ENCODE results near the gene SURF6. TPM values are rescaled to one million over a fixed set of nuclear protein-coding genes. Genes with fewer than 3 reads are reported as not detected.
"Not testable (repeated sequence)": the region's sequence is repeated elsewhere in the genome, so short reads cannot be mapped to it uniquely, and the experiment has no call there.

The SURF6 gene
- total RNA-seq, 2 experiments from 2014 or later: 15.1 to 15.9 TPM

- H3K27ac ChIP-seq (ENCODE audit: low read depth in 1 of 2, low read length in 2 of 2): no peak overlapping the region
- no peaks in the 10 kb centered on the region for H3K4me1 Mint-ChIP-seq (ENCODE audit: low read depth)
- H3K9me3 Mint-ChIP-seq: peaks cover 5% of the 10 kb centered on the region
- no peaks in the 10 kb centered on the region for H3K36me3 Mint-ChIP-seq (ENCODE audit: low read depth)
- ATAC-seq (ENCODE audit: poor library complexity) (no peak), DNase-seq (no peak)
- H3K4me3 Mint-ChIP-seq: no peak overlapping the region
- no peaks in the 10 kb centered on the region for H3K27me3 ChIP-seq (ENCODE audit: control insufficient read depth in 1 of 2, insufficient read depth in 2 of 2, low read length in 2 of 2)
- no peaks in the 10 kb centered on the region for H3K4me1 ChIP-seq (ENCODE audit: insufficient read depth, low read length)
- no peaks in the 10 kb centered on the region for H3K27me3 Mint-ChIP-seq
- ChIA-PET POLR2A (no interaction called here), CTCF (no interaction called here)
- no peak overlapping the region for H3K4me3 ChIP-seq (ENCODE audit: low read length)
- no peaks in the 10 kb centered on the region for H3K36me3 ChIP-seq (ENCODE audit: insufficient read depth, low read length)
- intact Hi-C loops (cut with DNase I, micrococcal nuclease): no loop called here
- H3K9me3 ChIP-seq (ENCODE audit: control insufficient read depth in 1 of 2, insufficient read depth in 1 of 2, low read length in 2 of 2): peaks cover 3 to 7% of the 10 kb centered on the region in 2 experiments
- no peak overlapping the region for H3K27ac Mint-ChIP-seq
- TF ChIP-seq CTCF (IDR thresholded peaks at IDR 0.05): no peak
These were observed 50.7 kb downstream of the SURF6 start for GRCh38 chr9:133285252-133285775.

GRCh38 chr9:133284362-133284761 is 51.6 kb downstream of the SURF6 start:
- CTCF ChIA-PET: no interaction called here
- Histone ChIP-seq H3K27me3 (ENCODE audit: control insufficient read depth in 1 of 2, insufficient read depth in 2 of 2, low read length in 2 of 2) (peaks cover 0 to under 1% of the 10 kb centered on the region in 2 experiments), H3K36me3 (ENCODE audit: insufficient read depth, low read length) (no peaks in the 10 kb centered on the region), H3K9me3 (ENCODE audit: control insufficient read depth in 1 of 2, insufficient read depth in 1 of 2, low read length in 2 of 2) (peaks cover 3 to 5% of the 10 kb centered on the region in 2 experiments), H3K4me1 (ENCODE audit: insufficient read depth, low read length) (no peaks in the 10 kb centered on the region), H3K27ac (ENCODE audit: low read depth in 1 of 2, low read length in 2 of 2) (no peak overlapping the region), H3K4me3 (ENCODE audit: low read length) (no peak overlapping the region)
- Mint-ChIP-seq H3K36me3 (ENCODE audit: low read depth) (no peaks in the 10 kb centered on the region), H3K4me1 (ENCODE audit: low read depth) (no peaks in the 10 kb centered on the region), H3K4me3 (no peak overlapping the region), H3K9me3 (peaks cover 2% of the 10 kb centered on the region), H3K27ac (no peak overlapping the region), H3K27me3 (peaks cover 7% of the 10 kb centered on the region)
- TF ChIP-seq CTCF (IDR thresholded peaks at IDR 0.05): no peak
- POLR2A ChIA-PET: no interaction called here
- intact Hi-C loops (cut with DNase I, micrococcal nuclease): no loop called here
- DNase-seq (no peak), ATAC-seq (ENCODE audit: poor library complexity) (no peak)

DNA sequence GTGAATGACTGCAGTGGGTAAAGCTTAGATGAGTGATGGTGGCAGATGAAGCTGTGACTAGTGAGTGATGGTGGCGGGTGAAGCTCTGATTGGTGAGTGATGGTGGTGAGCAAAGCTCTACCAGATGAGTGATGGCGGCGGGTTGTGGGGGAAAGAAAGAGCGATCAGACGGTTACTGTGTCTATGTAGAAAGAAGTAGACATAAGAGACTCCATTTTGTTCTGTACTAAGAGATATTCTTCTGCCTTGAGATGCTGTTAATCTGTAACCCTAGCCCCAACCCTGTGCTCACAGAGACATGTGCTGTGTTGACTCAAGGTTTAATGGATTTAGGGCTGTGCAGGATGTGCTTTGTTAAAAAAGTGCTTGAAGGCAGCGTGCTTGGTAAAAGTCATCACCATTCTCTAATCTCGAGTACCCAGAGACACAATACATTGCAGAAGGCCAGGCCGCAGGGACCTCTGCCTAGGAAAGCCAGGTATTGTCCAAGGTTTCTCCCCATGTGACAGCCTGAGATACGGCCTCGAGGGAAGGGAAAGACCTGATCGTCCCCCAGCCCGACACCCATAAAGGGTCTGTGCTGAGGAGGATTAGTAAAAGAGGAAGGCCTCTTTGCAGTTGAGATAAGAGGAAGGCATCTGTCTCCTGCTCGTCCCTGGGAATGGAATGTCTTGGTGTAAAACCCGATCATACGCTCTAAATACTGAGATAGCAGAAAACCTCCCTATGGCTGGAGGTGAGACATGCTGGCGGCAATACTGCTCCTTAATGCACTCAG is 52.5 kb downstream of the SURF6 start:
- H3K9me3 Mint-ChIP-seq; ATAC-seq (ENCODE audit: poor library complexity); H3K36me3 ChIP-seq (ENCODE audit: insufficient read depth, low read length); H3K27me3 ChIP-seq (ENCODE audit: control insufficient read depth in 1 of 2, insufficient read depth in 2 of 2, low read length in 2 of 2); H3K4me1 Mint-ChIP-seq (ENCODE audit: low read depth); H3K4me3 ChIP-seq (ENCODE audit: low read length); DNase-seq; H3K27ac Mint-ChIP-seq; CTCF ChIA-PET; H3K27ac ChIP-seq (ENCODE audit: low read depth in 1 of 2, low read length in 2 of 2); POLR2A ChIA-PET; H3K36me3 Mint-ChIP-seq (ENCODE audit: low read depth); H3K4me1 ChIP-seq (ENCODE audit: insufficient read depth, low read length); H3K9me3 ChIP-seq (ENCODE audit: control insufficient read depth in 1 of 2, insufficient read depth in 1 of 2, low read length in 2 of 2); intact Hi-C loops (cut with DNase I, micrococcal nuclease); H3K4me3 Mint-ChIP-seq: not testable (repeated sequence)
- H3K27me3 Mint-ChIP-seq: peaks cover 14% of the 10 kb centered on the region
